Measurements from ENCODE around the gene LCE1A.

The LCE1A gene

DNA sequence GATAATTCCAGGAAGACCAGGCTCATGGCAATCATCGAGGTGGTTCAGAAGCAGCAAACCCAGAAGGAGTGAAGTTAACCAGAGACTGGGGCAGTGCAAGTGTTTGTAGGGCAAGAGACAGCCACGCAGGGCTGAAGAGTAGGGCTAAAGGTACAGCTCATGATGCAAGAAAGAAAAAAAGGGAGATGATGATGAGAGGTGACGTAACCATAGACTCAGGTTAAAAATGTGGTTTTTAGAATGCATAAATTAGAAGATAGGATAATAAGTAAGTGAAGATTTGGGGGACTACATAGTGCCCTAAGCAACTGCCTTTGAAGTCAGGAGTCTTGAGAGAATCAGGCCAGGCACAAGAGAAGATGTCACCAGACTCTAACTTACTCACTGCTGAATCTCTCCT is 32.9 kb downstream of the LCE1A start:
- TF ChIP-seq TAF1 (IDR thresholded peaks at IDR 0.05; ENCODE audit: borderline replicate concordance, insufficient read depth, low read length), result no peak
- no peak for TF ChIP-seq POLR2AphosphoS5 (IDR thresholded peaks at IDR 0.05; ENCODE audit: low read depth, low read length)
- TF ChIP-seq, protein P1, sequence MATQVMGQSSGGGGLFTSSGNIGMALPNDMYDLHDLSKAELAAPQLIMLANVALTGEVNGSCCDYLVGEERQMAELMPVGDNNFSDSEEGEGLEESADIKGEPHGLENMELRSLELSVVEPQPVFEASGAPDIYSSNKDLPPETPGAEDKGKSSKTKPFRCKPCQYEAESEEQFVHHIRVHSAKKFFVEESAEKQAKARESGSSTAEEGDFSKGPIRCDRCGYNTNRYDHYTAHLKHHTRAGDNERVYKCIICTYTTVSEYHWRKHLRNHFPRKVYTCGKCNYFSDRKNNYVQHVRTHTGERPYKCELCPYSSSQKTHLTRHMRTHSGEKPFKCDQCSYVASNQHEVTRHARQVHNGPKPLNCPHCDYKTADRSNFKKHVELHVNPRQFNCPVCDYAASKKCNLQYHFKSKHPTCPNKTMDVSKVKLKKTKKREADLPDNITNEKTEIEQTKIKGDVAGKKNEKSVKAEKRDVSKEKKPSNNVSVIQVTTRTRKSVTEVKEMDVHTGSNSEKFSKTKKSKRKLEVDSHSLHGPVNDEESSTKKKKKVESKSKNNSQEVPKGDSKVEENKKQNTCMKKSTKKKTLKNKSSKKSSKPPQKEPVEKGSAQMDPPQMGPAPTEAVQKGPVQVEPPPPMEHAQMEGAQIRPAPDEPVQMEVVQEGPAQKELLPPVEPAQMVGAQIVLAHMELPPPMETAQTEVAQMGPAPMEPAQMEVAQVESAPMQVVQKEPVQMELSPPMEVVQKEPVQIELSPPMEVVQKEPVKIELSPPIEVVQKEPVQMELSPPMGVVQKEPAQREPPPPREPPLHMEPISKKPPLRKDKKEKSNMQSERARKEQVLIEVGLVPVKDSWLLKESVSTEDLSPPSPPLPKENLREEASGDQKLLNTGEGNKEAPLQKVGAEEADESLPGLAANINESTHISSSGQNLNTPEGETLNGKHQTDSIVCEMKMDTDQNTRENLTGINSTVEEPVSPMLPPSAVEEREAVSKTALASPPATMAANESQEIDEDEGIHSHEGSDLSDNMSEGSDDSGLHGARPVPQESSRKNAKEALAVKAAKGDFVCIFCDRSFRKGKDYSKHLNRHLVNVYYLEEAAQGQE (IDR thresholded peaks at IDR 0.05; ENCODE audit: insufficient read depth in 1 of 2, low read depth in 2 of 2, low read length in 2 of 2), result no peak
- TF ChIP-seq FOXP2 (optimal IDR thresholded peaks at IDR 0.05; ENCODE audit: borderline replicate concordance, extremely low read depth, extremely low read length, insufficient read depth), result no peak
- TF ChIP-seq SIN3A (IDR thresholded peaks at IDR 0.05; ENCODE audit: borderline replicate concordance, insufficient read depth, low read length), result no peak

- TF ChIP-seq FOXP2 (optimal IDR thresholded peaks at IDR 0.05; ENCODE audit: borderline replicate concordance, extremely low read depth, extremely low read length, insufficient read depth) (no peak), SIN3A (IDR thresholded peaks at IDR 0.05; ENCODE audit: borderline replicate concordance, insufficient read depth, low read length) (no peak), TAF1 (IDR thresholded peaks at IDR 0.05; ENCODE audit: borderline replicate concordance, insufficient read depth, low read length) (no peak), POLR2AphosphoS5 (IDR thresholded peaks at IDR 0.05; ENCODE audit: low read depth, low read length) (no peak)
- TF ChIP-seq, protein P1 (IDR thresholded peaks at IDR 0.05; ENCODE audit: insufficient read depth in 1 of 2, low read depth in 2 of 2, low read length in 2 of 2), result no peak
These were observed 34.1 kb downstream of the LCE1A start for GRCh38 chr1:152861374-152861773.

GRCh38 chr1:152864443-152864842 is 37.2 kb downstream of the LCE1A start:
- TF ChIP-seq SIN3A (IDR thresholded peaks at IDR 0.05; ENCODE audit: borderline replicate concordance, insufficient read depth, low read length), result no peak
- TF ChIP-seq FOXP2 (optimal IDR thresholded peaks at IDR 0.05; ENCODE audit: borderline replicate concordance, extremely low read depth, extremely low read length, insufficient read depth), result no peak
- TF ChIP-seq, protein P1 (IDR thresholded peaks at IDR 0.05; ENCODE audit: insufficient read depth in 1 of 2, low read depth in 2 of 2, low read length in 2 of 2), result no peak
- TF ChIP-seq POLR2AphosphoS5 (IDR thresholded peaks at IDR 0.05; ENCODE audit: low read depth, low read length), result no peak
- no peak for TF ChIP-seq TAF1 (IDR thresholded peaks at IDR 0.05; ENCODE audit: borderline replicate concordance, insufficient read depth, low read length)

DNA sequence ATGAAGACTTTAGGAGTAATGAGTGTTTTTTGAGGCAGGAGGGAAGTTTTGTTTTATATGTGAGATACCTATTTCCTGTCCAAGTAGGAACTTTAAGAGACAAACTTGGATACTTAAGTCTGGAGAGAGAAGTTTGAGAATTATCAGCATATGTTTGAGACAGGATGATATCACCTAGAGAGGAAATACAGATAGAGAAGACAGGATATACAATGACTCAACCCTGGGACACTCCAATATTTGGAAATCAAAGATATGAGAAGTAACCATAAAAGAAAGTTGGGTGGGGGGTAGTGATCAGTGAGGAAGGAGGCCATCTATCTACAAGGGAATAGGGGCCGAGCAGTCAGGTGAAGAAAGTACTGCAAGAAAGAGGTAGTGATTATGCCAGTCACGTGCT is 39.0 kb downstream of the LCE1A start:
- TF ChIP-seq POLR2AphosphoS5 (IDR thresholded peaks at IDR 0.05; ENCODE audit: low read depth, low read length), result no peak
- no peak for TF ChIP-seq TAF1 (IDR thresholded peaks at IDR 0.05; ENCODE audit: borderline replicate concordance, insufficient read depth, low read length)
- no peak for TF ChIP-seq FOXP2 (optimal IDR thresholded peaks at IDR 0.05; ENCODE audit: borderline replicate concordance, extremely low read depth, extremely low read length, insufficient read depth)
- TF ChIP-seq, protein P1 (IDR thresholded peaks at IDR 0.05; ENCODE audit: insufficient read depth in 1 of 2, low read depth in 2 of 2, low read length in 2 of 2), result no peak
- TF ChIP-seq SIN3A (IDR thresholded peaks at IDR 0.05; ENCODE audit: borderline replicate concordance, insufficient read depth, low read length), result no peak
